K562 (cell line): ENCODE measurements around the gene MAPK8IP1. TPM values are rescaled to one million over a fixed set of nuclear protein-coding genes. Genes with fewer than 3 reads are reported as not detected.

Experiments
- ATAC-seq: fragments of 200-7000 bp; cut with Tn5 transposase; 3 replicates; pipeline ENCODE4 v1.9.1; 2020; ENCODE audit warnings: moderate library complexity
- BruUV-seq: library from RNA; stranded (reverse); fragments of 400-500 nt; replicated peaks from 2 replicates; lab custom pipeline; 2021; lab: Mats Ljungman, UMichigan
- CTCF ChIA-PET: fragments of 300-600 bp; formaldehyde crosslinking; extraction: SDS; loops from one replicate; lab custom pipeline; 2021; ENCODE audit warnings: low intra/inter-chr PET ratio; lab: Yijun Ruan, JAX
- POLR2A ChIA-PET: fragments of 300-600, 350-650 bp; sonication (Branson Sonifier 250); formaldehyde crosslinking; extraction: SDS; loops from one replicate; lab custom pipeline; 2021; ENCODE audit warnings: antibody characterized with exemption, inconsistent platforms; lab: Yijun Ruan, JAX
- DNase-seq, 4 experiments: peaks; one replicate each; pipeline versions ENCODE4 v3.0.0 to v3.0.0-alpha.2; 2011 to 2018; ENCODE audit warnings: low spot score in 3 of 4, mixed read lengths in 3 of 4; ENCODE audit errors: extremely low read depth in 1 of 4
- FAIRE-seq: peaks from 2 replicates; lab custom pipeline; 2011; peaks lifted over from hg19 to GRCh38; lab: Jason Lieb, UNC
- H2AFZ ChIP-seq: 2 replicates; pipeline ENCODE4 v1.6.0; 2011; ENCODE audit warnings: low read depth, low read length, control low read depth, inconsistent platforms
- H3K27ac ChIP-seq: fragments of 200-600 bp; 3 replicates; pipeline ENCODE4 v1.8.0; 2011; ENCODE audit warnings: low read depth, mild to moderate bottlenecking, control low read depth, inconsistent platforms, low read length, moderate library complexity, mixed read lengths; ENCODE audit errors: extremely low read depth
- H3K27me3 ChIP-seq, 2 experiments: fragments of 300-600 bp in 1 of 2; 2 replicates in 1 of 2; 3 replicates in 1 of 2; pipeline versions ENCODE4 v1.6.0 to v1.8.0; 2011; ENCODE audit warnings: inconsistent platforms in 2 of 2, low read length in 2 of 2, mild to moderate bottlenecking in 1 of 2, mixed read lengths in 1 of 2, moderate library complexity in 1 of 2; ENCODE audit not compliant: control insufficient read depth in 2 of 2, insufficient read depth in 2 of 2
- H3K36me3 ChIP-seq: fragments of 300-600 bp; 3 replicates; pipeline ENCODE4 v1.8.0; 2011; ENCODE audit warnings: mild to moderate bottlenecking, low read length, inconsistent platforms; ENCODE audit not compliant: control insufficient read depth, insufficient read depth
- H3K4me1 ChIP-seq, 2 experiments: fragments of 200-600 bp in 1 of 2; replicated peaks in 1 of 2; 2 replicates in 1 of 2; 3 replicates in 1 of 2; pipeline versions ENCODE4 v1.5.1 to v1.8.0; 2011; ENCODE audit warnings: inconsistent platforms in 2 of 2, low read length in 2 of 2, mild to moderate bottlenecking in 1 of 2, mixed read lengths in 1 of 2, moderate library complexity in 1 of 2; ENCODE audit not compliant: control insufficient read depth in 2 of 2, insufficient read depth in 2 of 2
- H3K4me2 ChIP-seq: 2 replicates; pipeline ENCODE4 v1.6.1; 2011; ENCODE audit warnings: low read length, control low read depth, inconsistent platforms, mixed read lengths; ENCODE audit not compliant: insufficient read depth
- H3K4me3 ChIP-seq: fragments of 200-600 bp; sonication (generic), shearing (Covaris generic); 2 replicates; pipeline ENCODE4 v1.5.1; 2016; ENCODE audit warnings: control low read depth, inconsistent platforms
- H3K79me2 ChIP-seq: fragments of 200-600 bp; 3 replicates; pipeline ENCODE4 v1.8.0; 2011; ENCODE audit warnings: low read length, inconsistent platforms; ENCODE audit not compliant: control insufficient read depth, insufficient read depth
- H3K9ac ChIP-seq, 2 experiments: 2 replicates each; pipeline versions ENCODE4 v1.6.0 to v1.6.1; 2011; ENCODE audit warnings: low read depth in 2 of 2, low read length in 2 of 2, control low read depth in 1 of 2, inconsistent platforms in 1 of 2, mild to moderate bottlenecking in 1 of 2, mixed read lengths in 1 of 2; ENCODE audit not compliant: insufficient read depth in 1 of 2
- H3K9me1 ChIP-seq: one replicate; pipeline ENCODE4 v1.6.0; 2011; ENCODE audit warnings: inconsistent platforms, mild to moderate bottlenecking, low read length, moderate library complexity; ENCODE audit not compliant: control insufficient read depth, insufficient read depth
- H3K9me3 ChIP-seq: replicated peaks from 2 replicates; pipeline ENCODE4 v1.5.1; 2011; ENCODE audit warnings: low read depth, low read length, inconsistent platforms; ENCODE audit not compliant: control insufficient read depth, insufficient read depth
- H4K20me1 ChIP-seq: replicated peaks from 2 replicates; pipeline ENCODE4 v1.6.1; 2011; ENCODE audit warnings: low read length, inconsistent platforms, mixed read lengths; ENCODE audit not compliant: control insufficient read depth, insufficient read depth
- CBFA2T2 ChIP-seq: fragments of 450-650 bp; conservative IDR thresholded peaks from 2 replicates; pipeline ENCODE4 v1.6.1; 2017; ENCODE audit warnings: mild to moderate bottlenecking
- CHD4 ChIP-seq: fragments of 200-600 bp; sonication (generic); IDR thresholded peaks from 3 replicates; pipeline ENCODE4 v1.6.1; 2012; ENCODE audit warnings: low read depth, mild to moderate bottlenecking, mixed read lengths, low read length, inconsistent platforms; ENCODE audit not compliant: insufficient read depth, insufficient replicate concordance, poor library complexity, severe bottlenecking
- CTCF ChIP-seq, 3 experiments: IDR thresholded peaks in 2 of 3; conservative IDR thresholded peaks in 1 of 3; 2 replicates each; pipeline ENCODE4 v1.5.1; 2011 to 2012; ENCODE audit warnings: low read length in 3 of 3, mild to moderate bottlenecking in 3 of 3, control low read depth in 2 of 3, improper control_type of control experiment in 1 of 3, inconsistent platforms in 1 of 3, low read depth in 1 of 3, mixed read lengths in 1 of 3, moderate library complexity in 1 of 3; ENCODE audit not compliant: insufficient read depth in 2 of 3
- EP400 ChIP-seq: fragments of 450-650 bp; IDR thresholded peaks from 2 replicates; pipeline ENCODE4 v1.6.1; 2017; ENCODE audit warnings: antibody characterized with exemption, mild to moderate bottlenecking, moderate library complexity
- KLF13 ChIP-seq: fragments of 450-650 bp; IDR thresholded peaks from 2 replicates; pipeline ENCODE4 v1.6.1; 2016; ENCODE audit warnings: missing genetic modification characterization, low read depth, mild to moderate bottlenecking, missing compliant biosample characterization, moderate library complexity, borderline replicate concordance
- NFYB ChIP-seq: IDR thresholded peaks from 2 replicates; pipeline ENCODE4 v1.6.1; 2011; ENCODE audit warnings: mild to moderate bottlenecking, moderate library complexity; ENCODE audit not compliant: insufficient read length; ENCODE audit errors: extremely low read depth
- RCOR1 ChIP-seq, 2 experiments: IDR thresholded peaks; 2 replicates each; pipeline ENCODE4 v1.6.1; 2012; ENCODE audit warnings: low read depth in 2 of 2, low read length in 2 of 2, borderline replicate concordance in 1 of 2, improper control_type of control experiment in 1 of 2
- SMARCB1 ChIP-seq: IDR thresholded peaks from 2 replicates; pipeline ENCODE4 v1.6.1; 2011; ENCODE audit warnings: improper control_type of control experiment, low read depth; ENCODE audit not compliant: insufficient read length
- ZNF347 ChIP-seq: fragments of 450-650 bp; formaldehyde crosslinking; IDR thresholded peaks from 2 replicates; pipeline ENCODE4 v1.4.0; 2020; ENCODE audit warnings: low read depth, mild to moderate bottlenecking, moderate library complexity
- ZNF584 ChIP-seq: fragments of 200-800 bp; sonication (Bioruptor generic); IDR thresholded peaks from 2 replicates; pipeline ENCODE4 v1.6.1; 2016; ENCODE audit warnings: low read depth, mild to moderate bottlenecking, missing genetic modification characterization, missing compliant biosample characterization
- WGBS: fragments of 100-300 bp; shearing (Covaris generic); methylation state at CpG from one replicate; pipeline ENCODE4 v1.1.6; 2016; ENCODE audit warnings: low coverage, mixed read lengths; ENCODE audit not compliant: insufficient coverage; ENCODE audit errors: missing lambda C conversion rate; 5-methylcytosine and 5-hydroxymethylcytosine counted together
- in situ Hi-C: fragments of 300-500 bp; cut with MboI; formaldehyde crosslinking; loops from 4 replicates; pipeline ENCODE4 v1.15.0; 2018; ENCODE audit warnings: inconsistent platforms, mixed read lengths
- intact Hi-C: fragments of 100-400 bp; cut with micrococcal nuclease; formaldehyde crosslinking; loops from 2 replicates; pipeline ENCODE4 v1.14.2; 2022
- polyA plus RNA-seq, 8 experiments: library from polyadenylated mRNA; depleted of rRNA in 4 of 8; stranded (reverse) in 5 of 8; unstranded in 3 of 8; fragments of >200 nt; fragmentation: Nextera tagmentation in 2 of 8; fragmentation: Illumina TruSeq in 1 of 8; extraction: Ambion mirVana in 2 of 8; extraction: Trizol in 1 of 8; gene quantifications; 2 replicates each; pipeline versions ENCODE4 v1.2.1 to v1.2.3, GENCODE V29; 2011 to 2014; ENCODE audit warnings: inconsistent platforms in 1 of 8, missing spikeins in 1 of 8
- total RNA-seq, 7 experiments: library from RNA; depleted of rRNA in 6 of 7; stranded (reverse); fragments of >200 nt in 6 of 7; fragmentation: Illumina TruSeq in 2 of 7; extraction: Trizol in 2 of 7; gene quantifications; 2 replicates each; pipeline versions ENCODE4 v1.2.1 to v1.2.3, GENCODE V29; 2011 to 2021; ENCODE audit warnings: low replicate concordance in 1 of 7
- TF ChIP-seq, protein P1 (sequence below): fragments of 450-650 bp; IDR thresholded peaks from 2 replicates; pipeline ENCODE4 v1.6.1; 2016; ENCODE audit warnings: low read depth

The MAPK8IP1 gene
- total and polyA plus RNA-seq, 9 of the 15 experiments (the other 6 are each of a cell fraction or from before 2014, with no cell fraction given) = 0.13 to 6.9 (median 2.5) TPM

DNA sequence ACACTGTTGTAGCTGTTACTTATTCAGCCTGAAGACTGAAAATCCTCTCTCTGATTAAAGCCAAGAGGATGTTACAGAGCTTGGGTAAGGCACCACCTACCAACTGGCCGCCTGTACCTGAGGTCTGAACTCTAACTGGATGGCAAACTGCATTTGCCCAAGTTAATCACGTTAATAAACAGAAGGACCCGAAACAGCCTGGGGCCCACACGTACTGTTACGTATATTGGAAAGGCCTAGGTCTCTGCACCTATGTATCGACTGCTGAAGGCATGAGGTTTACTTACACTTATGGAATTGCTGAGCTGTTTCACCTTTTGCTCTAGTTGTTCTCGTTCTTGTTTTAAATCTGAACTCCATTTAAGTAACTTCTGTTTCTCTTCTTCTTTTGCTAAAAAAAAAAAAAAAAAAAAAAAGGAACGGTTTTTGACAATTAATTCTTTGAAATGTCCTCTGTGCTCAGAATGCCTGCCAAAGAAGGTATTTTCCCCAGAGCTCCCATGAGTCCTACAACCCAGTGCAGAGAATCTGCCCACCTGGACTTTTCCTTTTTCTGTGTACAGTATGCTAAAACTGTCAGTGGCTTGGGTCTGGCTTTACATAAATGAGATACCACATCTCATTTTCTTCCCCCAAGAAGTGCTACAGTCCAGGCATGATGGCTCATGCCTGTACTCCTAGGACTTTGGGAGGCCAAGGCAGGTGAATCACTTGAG, 50.1 kb downstream of the MAPK8IP1 start:
- no peaks in the 10 kb centered on the region for H4K20me1 ChIP-seq
- peaks cover 0 to 12% of the 10 kb centered on the region in 2 experiments; a peak in 2 of 5 replicates for H3K4me1 ChIP-seq
- DNase-seq = no peak
- WGBS = 73% methylated on average over 7 of the region's 8 CpGs
- H3K27me3 ChIP-seq = no peaks in the 10 kb centered on the region
- H3K36me3 ChIP-seq = peaks cover 49% of the 10 kb centered on the region; the same call in 2 of the 3 replicates
- ChIA-PET CTCF (no interaction called here), POLR2A (interaction anchor here (1.0 to 1.3 kb wide), 2 partner anchors 10 to 14 kb away, joined by 3 to 4 read pairs; no protein-coding TSS in a partner anchor)
- intact Hi-C loops (no loop called here), in situ Hi-C loops (no loop called here)
- no TSS peak for BruUV-seq
- no peaks in the 10 kb centered on the region for H3K9me1 ChIP-seq
- no peak overlapping the region for H3K27ac ChIP-seq
- H3K9ac ChIP-seq = no peak overlapping the region; a peak in 1 of 4 replicates
- ATAC-seq = no peak
- no peak for FAIRE-seq
- H3K4me3 ChIP-seq = no peak overlapping the region
- H3K79me2 ChIP-seq = no peaks in the 10 kb centered on the region
- H3K4me2 ChIP-seq = no peak overlapping the region
- H2AFZ ChIP-seq = no peak overlapping the region
- H3K9me3 ChIP-seq = no peaks in the 10 kb centered on the region
- TF ChIP-seq ZNF347 (CRISPR knock-in tag) = no peak
- TF ChIP-seq, protein P1, sequence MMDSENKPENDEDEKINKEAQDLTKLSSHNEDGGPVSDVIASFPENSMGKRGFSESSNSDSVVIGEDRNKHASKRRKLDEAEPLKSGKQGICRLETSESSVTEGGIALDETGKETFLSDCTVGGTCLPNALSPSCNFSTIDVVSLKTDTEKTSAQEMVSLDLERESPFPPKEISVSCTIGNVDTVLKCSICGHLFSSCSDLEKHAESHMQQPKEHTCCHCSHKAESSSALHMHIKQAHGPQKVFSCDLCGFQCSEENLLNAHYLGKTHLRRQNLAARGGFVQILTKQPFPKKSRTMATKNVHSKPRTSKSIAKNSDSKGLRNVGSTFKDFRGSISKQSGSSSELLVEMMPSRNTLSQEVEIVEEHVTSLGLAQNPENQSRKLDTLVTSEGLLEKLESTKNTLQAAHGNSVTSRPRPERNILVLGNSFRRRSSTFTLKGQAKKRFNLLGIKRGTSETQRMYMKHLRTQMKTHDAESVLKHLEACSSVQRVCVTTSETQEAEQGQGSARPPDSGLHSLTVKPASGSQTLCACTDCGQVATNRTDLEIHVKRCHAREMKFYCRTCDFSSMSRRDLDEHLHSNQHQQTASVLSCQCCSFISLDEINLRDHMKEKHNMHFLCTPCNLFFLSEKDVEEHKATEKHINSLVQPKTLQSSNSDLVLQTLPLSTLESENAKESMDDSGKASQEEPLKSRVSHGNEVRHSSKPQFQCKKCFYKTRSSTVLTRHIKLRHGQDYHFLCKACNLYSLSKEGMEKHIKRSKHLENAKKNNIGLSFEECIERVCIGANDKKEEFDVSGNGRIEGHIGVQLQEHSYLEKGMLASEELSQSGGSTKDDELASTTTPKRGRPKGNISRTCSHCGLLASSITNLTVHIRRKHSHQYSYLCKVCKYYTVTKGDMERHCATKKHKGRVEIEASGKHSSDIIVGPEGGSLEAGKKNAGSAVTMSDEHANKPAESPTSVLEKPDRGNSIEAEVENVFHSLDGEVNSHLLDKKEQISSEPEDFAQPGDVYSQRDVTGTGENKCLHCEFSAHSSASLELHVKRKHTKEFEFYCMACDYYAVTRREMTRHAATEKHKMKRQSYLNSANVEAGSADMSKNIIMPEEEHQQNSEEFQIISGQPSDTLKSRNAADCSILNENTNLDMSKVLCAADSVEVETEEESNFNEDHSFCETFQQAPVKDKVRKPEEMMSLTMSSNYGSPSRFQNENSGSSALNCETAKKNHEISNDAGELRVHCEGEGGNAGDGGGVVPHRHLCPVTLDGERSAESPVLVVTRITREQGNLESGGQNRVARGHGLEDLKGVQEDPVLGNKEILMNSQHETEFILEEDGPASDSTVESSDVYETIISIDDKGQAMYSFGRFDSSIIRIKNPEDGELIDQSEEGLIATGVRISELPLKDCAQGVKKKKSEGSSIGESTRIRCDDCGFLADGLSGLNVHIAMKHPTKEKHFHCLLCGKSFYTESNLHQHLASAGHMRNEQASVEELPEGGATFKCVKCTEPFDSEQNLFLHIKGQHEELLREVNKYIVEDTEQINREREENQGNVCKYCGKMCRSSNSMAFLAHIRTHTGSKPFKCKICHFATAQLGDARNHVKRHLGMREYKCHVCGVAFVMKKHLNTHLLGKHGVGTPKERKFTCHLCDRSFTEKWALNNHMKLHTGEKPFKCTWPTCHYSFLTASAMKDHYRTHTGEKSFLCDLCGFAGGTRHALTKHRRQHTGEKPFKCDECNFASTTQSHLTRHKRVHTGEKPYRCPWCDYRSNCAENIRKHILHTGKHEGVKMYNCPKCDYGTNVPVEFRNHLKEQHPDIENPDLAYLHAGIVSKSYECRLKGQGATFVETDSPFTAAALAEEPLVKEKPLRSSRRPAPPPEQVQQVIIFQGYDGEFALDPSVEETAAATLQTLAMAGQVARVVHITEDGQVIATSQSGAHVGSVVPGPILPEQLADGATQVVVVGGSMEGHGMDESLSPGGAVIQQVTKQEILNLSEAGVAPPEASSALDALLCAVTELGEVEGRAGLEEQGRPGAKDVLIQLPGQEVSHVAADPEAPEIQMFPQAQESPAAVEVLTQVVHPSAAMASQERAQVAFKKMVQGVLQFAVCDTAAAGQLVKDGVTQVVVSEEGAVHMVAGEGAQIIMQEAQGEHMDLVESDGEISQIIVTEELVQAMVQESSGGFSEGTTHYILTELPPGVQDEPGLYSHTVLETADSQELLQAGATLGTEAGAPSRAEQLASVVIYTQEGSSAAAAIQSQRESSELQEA = no peak
- no peak for TF ChIP-seq ZNF584 (CRISPR knock-in tag)
- no peak for TF ChIP-seq CHD4
- TF ChIP-seq NFYB = no peak
- no peak for TF ChIP-seq RCOR1 (IDR thresholded peaks at IDR 0.05; ENCODE audit: borderline replicate concordance in 1 of 2, low read depth in 2 of 2, low read length in 2 of 2)
- no peak for TF ChIP-seq SMARCB1
- no peak for TF ChIP-seq CBFA2T2
- no peak for TF ChIP-seq EP400
- no peak for TF ChIP-seq KLF13 (tag)
- TF ChIP-seq CTCF (IDR thresholded peaks at IDR 0.05 in 2 of 3, conservative IDR thresholded peaks at IDR 0.05 in 1 of 3; ENCODE audit: insufficient read depth in 2 of 3, low read depth in 1 of 3, low read length in 3 of 3) = no peak
